GM21717 (cell line): ENCODE results near the gene FRK.
"Not testable (repeated sequence)": the region's sequence is repeated elsewhere in the genome, so short reads cannot be mapped to it uniquely, and the experiment has no call there.

Experiments
- ATAC-seq: cut with Tn5 transposase; IDR thresholded peaks from one replicate; pipeline ENCODE4 v1.9.1; 2021; ENCODE audit warnings: mild to moderate bottlenecking, moderate library complexity; ENCODE audit not compliant: unreplicated experiment

Gene FRK

GRCh38 chr6:115954740-115955139, 106.0 kb downstream of the FRK start:
- ATAC-seq, result no peak

GRCh38 chr6:115948751-115949150, 111.9 kb downstream of the FRK start:
- ATAC-seq, result no peak

- ATAC-seq, result no peak
These were observed 112.6 kb downstream of the FRK start for GRCh38 chr6:115947966-115948541.

GRCh38 chr6:115945812-115946211, 114.9 kb downstream of the FRK start:
- ATAC-seq, result no peak

- no peak for ATAC-seq
These were observed 115.4 kb downstream of the FRK start for GRCh38 chr6:115945306-115945705.

GRCh38 chr6:115944829-115945228, 115.9 kb downstream of the FRK start:
- not testable (repeated sequence) for ATAC-seq

- not testable (repeated sequence) for ATAC-seq
These were observed 123.2 kb downstream of the FRK start for GRCh38 chr6:115937502-115937901.

- ATAC-seq, result no peak
These were observed 125.3 kb downstream of the FRK start for GRCh38 chr6:115935361-115935760.

GRCh38 chr6:115934829-115935228, 125.9 kb downstream of the FRK start:
- no peak for ATAC-seq

- ATAC-seq, result no peak
These were observed 126.5 kb downstream of the FRK start for GRCh38 chr6:115934145-115934544.

- peak; percentile 67 for ATAC-seq
These were observed 128.2 kb downstream of the FRK start for GRCh38 chr6:115932481-115932880.

GRCh38 chr6:115928000-115928399, 132.7 kb downstream of the FRK start:
- ATAC-seq, result not testable (repeated sequence)

- no peak for ATAC-seq
These were observed 137.7 kb downstream of the FRK start for GRCh38 chr6:115922971-115923370.

GRCh38 chr6:115914098-115914497, 146.6 kb downstream of the FRK start:
- ATAC-seq, result no peak

GRCh38 chr6:115909923-115910546, 150.7 kb downstream of the FRK start:
- ATAC-seq, result no peak

GRCh38 chr6:115908906-115909559, 151.7 kb downstream of the FRK start:
- no peak for ATAC-seq

- ATAC-seq, result no peak
These were observed 155.2 kb downstream of the FRK start for GRCh38 chr6:115905471-115905870.

- no peak for ATAC-seq
These were observed 158.3 kb downstream of the FRK start for GRCh38 chr6:115902436-115902835.

- ATAC-seq, result no peak
These were observed 158.8 kb downstream of the FRK start for GRCh38 chr6:115901896-115902295.

- peak; percentile 60 for ATAC-seq
These were observed 160.9 kb downstream of the FRK start for GRCh38 chr6:115899730-115900282.

GRCh38 chr6:115898246-115898645, 162.4 kb downstream of the FRK start:
- ATAC-seq, result no peak

GRCh38 chr6:115896538-115897129, 164.1 kb downstream of the FRK start:
- peak; percentile 41 for ATAC-seq
